HepG2 (cell line): ENCODE results near the gene CTSZ. TPM values are rescaled to one million over a fixed set of nuclear protein-coding genes. Genes with fewer than 3 reads are reported as not detected.

Experiments used
- CEBPB ChIP-seq: IDR thresholded peaks from 2 replicates; pipeline ENCODE4 v1.6.1; 2011; ENCODE audit warnings: low read depth, low read length, improper control_type of control experiment, borderline replicate concordance
- CEBPG ChIP-seq: IDR thresholded peaks from 2 replicates; pipeline ENCODE4 v1.6.1; 2016
- CHD4 ChIP-seq: fragments of 200-600 bp; sonication (generic); IDR thresholded peaks from 2 replicates; pipeline ENCODE4 v1.7.0; 2017; ENCODE audit warnings: mild to moderate bottlenecking, low read length, borderline replicate concordance
- GABPA ChIP-seq, 2 experiments: IDR thresholded peaks; 2 replicates each; pipeline ENCODE4 v1.6.1; 2011 to 2016; ENCODE audit warnings: low read depth in 2 of 2, low read length in 1 of 2, missing biosample characterization in 1 of 2, missing genetic modification characterization in 1 of 2
- HMGA1 ChIP-seq: sonication (generic); formaldehyde crosslinking; conservative IDR thresholded peaks from 2 replicates; pipeline ENCODE4 v1.4.0; 2020; ENCODE audit warnings: missing genetic modification reagents
- HOXA9 ChIP-seq: sonication (generic); formaldehyde crosslinking; IDR thresholded peaks from 2 replicates; pipeline ENCODE4 v1.8.1; 2022; ENCODE audit warnings: missing genetic modification reagents, mild to moderate bottlenecking, moderate library complexity, borderline replicate concordance
- MTA1 ChIP-seq: sonication (generic); formaldehyde crosslinking; IDR thresholded peaks from 2 replicates; pipeline ENCODE4 v1.4.0; 2020; ENCODE audit warnings: missing genetic modification reagents, mild to moderate bottlenecking, borderline replicate concordance
- MYC ChIP-seq: sonication (generic); formaldehyde crosslinking; IDR thresholded peaks from 2 replicates; pipeline ENCODE4 v1.9.0; 2021; ENCODE audit warnings: missing genetic modification reagents, borderline replicate concordance
- SYNCRIP ChIP-seq: fragments of 200-400 bp; formaldehyde crosslinking; IDR thresholded peaks from 2 replicates; pipeline ENCODE4 v1.6.1; 2018; ENCODE audit warnings: mild to moderate bottlenecking, low read depth, low read length; ENCODE audit not compliant: insufficient read depth
- ZIK1 ChIP-seq: sonication (generic); formaldehyde crosslinking; IDR thresholded peaks from 2 replicates; pipeline ENCODE4 v1.5.0; 2020; ENCODE audit warnings: mild to moderate bottlenecking, low read depth, missing genetic modification reagents, borderline replicate concordance
- ZNF251 ChIP-seq: sonication (generic); formaldehyde crosslinking; IDR thresholded peaks from 2 replicates; pipeline ENCODE4 v1.9.0; 2021; ENCODE audit warnings: mild to moderate bottlenecking, missing genetic modification reagents
- ZNF337 ChIP-seq: sonication (generic); formaldehyde crosslinking; IDR thresholded peaks from 2 replicates; pipeline ENCODE4 v1.5.1; 2020; ENCODE audit warnings: missing genetic modification reagents, low read depth, mild to moderate bottlenecking, borderline replicate concordance
- ZNF543 ChIP-seq: sonication (generic); formaldehyde crosslinking; IDR thresholded peaks from 2 replicates; pipeline ENCODE4 v1.4.0; 2020; ENCODE audit warnings: mild to moderate bottlenecking, missing genetic modification reagents
- polyA plus RNA-seq, 8 experiments: library from polyadenylated mRNA; depleted of rRNA in 3 of 8; stranded (reverse) in 7 of 8; unstranded in 1 of 8; fragments of >200 nt; fragmentation: Illumina TruSeq in 4 of 8; extraction: Trizol in 4 of 8; gene quantifications; 2 replicates each; pipeline versions ENCODE4 v1.2.1 to v1.2.3, GENCODE V29; 2011 to 2016; ENCODE audit warnings: low read depth in 4 of 8, missing spikeins in 1 of 8, mixed read lengths in 1 of 8; ENCODE audit not compliant: insufficient read depth in 1 of 8
- total RNA-seq, 5 experiments: library from RNA; depleted of rRNA; stranded (reverse); fragments of >200 nt; fragmentation: Illumina TruSeq; extraction: Trizol; gene quantifications; 2 replicates each; pipeline ENCODE4 v1.2.3, GENCODE V29; 2016; ENCODE audit warnings: low read depth in 1 of 5
- TF ChIP-seq, protein P1 (sequence below): IDR thresholded peaks from 2 replicates; pipeline ENCODE4 v1.6.1; 2012; ENCODE audit warnings: inconsistent platforms
- TF ChIP-seq, protein P2 (sequence below): sonication (generic); formaldehyde crosslinking; IDR thresholded peaks from 2 replicates; pipeline ENCODE4 v1.4.0; 2020; ENCODE audit warnings: low read depth, mild to moderate bottlenecking, missing genetic modification reagents
- TF ChIP-seq, protein P3 (sequence below): sonication (generic); formaldehyde crosslinking; IDR thresholded peaks from 2 replicates; pipeline ENCODE4 v1.5.1; 2020; ENCODE audit warnings: mild to moderate bottlenecking, missing genetic modification reagents, moderate library complexity

CTSZ gene
- total and polyA plus RNA-seq, 2 of the 13 experiments (the other 11 are each of a cell fraction or from before 2014, with no cell fraction given): 0.33 TPM; not detected in 1

DNA sequence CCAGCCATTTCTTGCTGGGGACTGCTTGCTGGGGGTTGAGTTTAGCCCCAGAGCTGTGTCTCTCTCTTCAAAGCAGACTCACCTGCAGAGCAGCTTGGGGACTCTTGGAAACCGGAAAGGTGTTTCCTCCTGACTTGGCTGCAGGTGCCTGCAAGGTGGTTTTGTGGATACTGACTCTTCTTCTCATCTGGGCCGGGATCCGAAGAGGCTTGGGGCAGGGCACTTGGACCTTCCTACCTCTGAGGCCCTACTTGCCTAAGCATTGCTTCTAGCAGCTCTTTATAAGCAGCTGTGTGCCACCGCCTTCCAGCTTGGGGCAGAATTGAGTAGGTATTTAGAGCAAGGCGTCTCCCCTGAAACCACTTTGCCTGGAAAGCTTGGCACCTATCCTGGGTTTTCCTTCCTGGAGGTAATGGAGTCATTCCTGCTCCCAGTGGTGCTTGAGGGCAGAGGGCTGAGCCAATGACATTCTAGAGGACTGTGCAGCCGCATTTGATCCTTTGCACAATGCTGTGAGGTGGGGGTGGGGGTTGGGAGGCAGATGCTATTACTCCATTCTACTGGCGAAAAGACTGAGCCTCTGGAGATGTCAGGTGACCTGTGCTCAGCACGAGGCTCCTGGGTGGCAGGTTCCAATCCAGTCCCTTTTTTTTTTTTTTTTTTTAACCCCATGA is 3.4 kb upstream of the CTSZ start (continued):
- TF ChIP-seq ZIK1 (CRISPR knock-in tag) (0 out of 2 replicates have a peak, but pooled peaks have one; percentile 4), ZNF251 (CRISPR knock-in tag) (no peak), GABPA (IDR thresholded peaks at IDR 0.05; ENCODE audit: low read depth, low read length) (no peak), GABPA (CRISPR knock-in tag; IDR thresholded peaks at IDR 0.05; ENCODE audit: low read depth) (no peak), CHD4 (peak; percentile 83; the same call in 1 of the 2 replicates), ZNF543 (CRISPR knock-in tag) (no peak), HOXA9 (no peak), CEBPB (peak; percentile 22; the same call in 1 of the 2 replicates), MYC (CRISPR knock-in tag) (peak; percentile 10; the same call in 1 of the 2 replicates), HMGA1 (no peak), MTA1 (CRISPR knock-in tag) (0 out of 2 replicates have a peak, but pooled peaks have one; percentile 5), CEBPG (peak; percentile 51), SYNCRIP (no peak), ZNF337 (CRISPR knock-in tag) (peak; percentile 52; the same call in 1 of the 2 replicates)
- TF ChIP-seq, protein P1, sequence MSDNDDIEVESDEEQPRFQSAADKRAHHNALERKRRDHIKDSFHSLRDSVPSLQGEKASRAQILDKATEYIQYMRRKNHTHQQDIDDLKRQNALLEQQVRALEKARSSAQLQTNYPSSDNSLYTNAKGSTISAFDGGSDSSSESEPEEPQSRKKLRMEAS: peak; percentile 80; the same call in 1 of the 2 replicates
- TF ChIP-seq, protein P2, sequence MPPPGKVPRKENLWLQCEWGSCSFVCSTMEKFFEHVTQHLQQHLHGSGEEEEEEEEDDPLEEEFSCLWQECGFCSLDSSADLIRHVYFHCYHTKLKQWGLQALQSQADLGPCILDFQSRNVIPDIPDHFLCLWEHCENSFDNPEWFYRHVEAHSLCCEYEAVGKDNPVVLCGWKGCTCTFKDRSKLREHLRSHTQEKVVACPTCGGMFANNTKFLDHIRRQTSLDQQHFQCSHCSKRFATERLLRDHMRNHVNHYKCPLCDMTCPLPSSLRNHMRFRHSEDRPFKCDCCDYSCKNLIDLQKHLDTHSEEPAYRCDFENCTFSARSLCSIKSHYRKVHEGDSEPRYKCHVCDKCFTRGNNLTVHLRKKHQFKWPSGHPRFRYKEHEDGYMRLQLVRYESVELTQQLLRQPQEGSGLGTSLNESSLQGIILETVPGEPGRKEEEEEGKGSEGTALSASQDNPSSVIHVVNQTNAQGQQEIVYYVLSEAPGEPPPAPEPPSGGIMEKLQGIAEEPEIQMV (CRISPR knock-in tag): no peak
- TF ChIP-seq, protein P3, sequence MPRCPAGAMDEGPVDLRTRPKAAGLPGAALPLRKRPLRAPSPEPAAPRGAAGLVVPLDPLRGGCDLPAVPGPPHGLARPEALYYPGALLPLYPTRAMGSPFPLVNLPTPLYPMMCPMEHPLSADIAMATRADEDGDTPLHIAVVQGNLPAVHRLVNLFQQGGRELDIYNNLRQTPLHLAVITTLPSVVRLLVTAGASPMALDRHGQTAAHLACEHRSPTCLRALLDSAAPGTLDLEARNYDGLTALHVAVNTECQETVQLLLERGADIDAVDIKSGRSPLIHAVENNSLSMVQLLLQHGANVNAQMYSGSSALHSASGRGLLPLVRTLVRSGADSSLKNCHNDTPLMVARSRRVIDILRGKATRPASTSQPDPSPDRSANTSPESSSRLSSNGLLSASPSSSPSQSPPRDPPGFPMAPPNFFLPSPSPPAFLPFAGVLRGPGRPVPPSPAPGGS (CRISPR knock-in tag): peak; percentile 38; the same call in 1 of the 2 replicates
